Measurements from ENCODE around the gene OGFOD1.

The OGFOD1 gene

GRCh38 chr16:56424791-56425438, 26.4 kb upstream of the OGFOD1 start:
- H3K9ac ChIP-seq: peak overlapping the region; percentile 39
- H3K4me1 ChIP-seq: peaks cover 16% of the 10 kb centered on the region
- H3K4me2 ChIP-seq (ENCODE audit: low read length): peak overlapping the region; percentile 80
- TF ChIP-seq CTCF (IDR thresholded peaks at IDR 0.05): no peak
- no peaks in the 10 kb centered on the region for H3K9me3 ChIP-seq (ENCODE audit: control insufficient read depth, low read length)
- H3K27ac ChIP-seq: peak overlapping the region; percentile 46
- H3K36me3 ChIP-seq (ENCODE audit: control insufficient read depth, insufficient read depth, low read length): no peaks in the 10 kb centered on the region
- no peaks in the 10 kb centered on the region for H3K27me3 ChIP-seq (ENCODE audit: control insufficient read depth, insufficient read depth, low read length)
- peaks cover 26% of the 10 kb centered on the region for H3K79me2 ChIP-seq
- peak overlapping the region; percentile 66 for H2AFZ ChIP-seq
- H3K4me3 ChIP-seq (ENCODE audit: low read depth, low read length): peak overlapping the region; percentile 67

DNA sequence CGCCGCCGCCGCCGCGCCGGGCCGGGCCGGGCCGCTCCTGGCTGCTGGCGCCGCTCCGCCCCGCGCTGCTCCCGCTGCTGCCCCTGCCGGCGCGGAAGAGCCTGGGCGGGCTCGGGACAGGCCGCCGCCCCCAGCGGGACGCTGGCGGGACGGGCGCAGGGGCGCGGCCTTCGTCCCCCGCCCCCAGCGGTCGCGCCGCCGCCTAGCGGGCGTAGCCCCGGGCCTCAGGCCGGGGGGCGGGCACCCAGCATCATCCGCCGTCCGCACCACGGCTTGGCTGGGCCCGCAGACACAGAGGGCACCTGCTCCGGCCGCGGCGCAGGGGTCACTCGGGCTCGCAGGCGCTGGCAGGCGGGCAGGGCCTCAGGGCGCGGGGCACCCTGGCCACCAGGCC, 25.9 kb upstream of the OGFOD1 start, which contains the start of gene AMFR:
Gene AMFR, minus strand, starts transcription at position 107 of the 394 bp plus-strand sequence. CDS start 218 bp downstream, outside the sequence.
- H3K9ac ChIP-seq: peak within 1 kb of the TSS; percentile 39
- no peaks in the 10 kb centered on the region for H3K36me3 ChIP-seq (ENCODE audit: control insufficient read depth, insufficient read depth, low read length)
- no peaks in the 10 kb centered on the region for H3K9me3 ChIP-seq (ENCODE audit: control insufficient read depth, low read length)
- H3K27ac ChIP-seq: peak within 1 kb of the TSS; percentile 46
- peak within 1 kb of the TSS; percentile 80 for H3K4me2 ChIP-seq (ENCODE audit: low read length)
- H2AFZ ChIP-seq: peak within 1 kb of the TSS; percentile 78
- peaks cover 22% of the 10 kb centered on the region for H3K79me2 ChIP-seq
- H3K4me3 ChIP-seq (ENCODE audit: low read depth, low read length): peak within 1 kb of the TSS; percentile 67
- H3K27me3 ChIP-seq (ENCODE audit: control insufficient read depth, insufficient read depth, low read length): no peaks in the 10 kb centered on the region
- H3K4me1 ChIP-seq: peaks cover 12% of the 10 kb centered on the region
- peak; percentile 21 for TF ChIP-seq CTCF (IDR thresholded peaks at IDR 0.05)

DNA sequence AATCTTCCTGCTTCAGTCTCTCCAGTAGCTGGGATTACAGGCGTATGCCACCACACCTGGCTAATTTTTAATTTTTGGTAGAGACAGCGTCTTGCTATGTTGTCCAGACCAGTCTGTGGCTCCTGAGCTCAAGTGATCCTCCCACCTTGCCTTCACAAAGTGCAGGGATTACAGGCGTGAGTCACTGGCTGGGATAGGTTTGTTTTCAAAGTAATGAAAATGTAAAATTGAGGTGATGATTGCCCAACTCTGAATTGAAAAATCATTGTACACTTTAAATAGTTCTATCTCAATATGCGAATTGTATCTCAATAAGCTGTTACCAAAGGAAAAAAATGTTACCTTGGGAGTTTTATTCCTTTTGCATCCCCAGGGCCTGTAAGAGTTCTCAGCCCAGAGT, 24.8 kb upstream of the OGFOD1 start:
- no peaks in the 10 kb centered on the region for H3K9me3 ChIP-seq (ENCODE audit: control insufficient read depth, low read length)
- H3K79me2 ChIP-seq: peaks cover 13% of the 10 kb centered on the region
- H3K27ac ChIP-seq: no peak overlapping the region
- no peak overlapping the region for H2AFZ ChIP-seq
- H3K4me1 ChIP-seq: peaks cover 9% of the 10 kb centered on the region
- no peak for TF ChIP-seq CTCF (IDR thresholded peaks at IDR 0.05)
- H3K4me2 ChIP-seq (ENCODE audit: low read length): no peak overlapping the region
- no peaks in the 10 kb centered on the region for H3K27me3 ChIP-seq (ENCODE audit: control insufficient read depth, insufficient read depth, low read length)
- H3K4me3 ChIP-seq (ENCODE audit: low read depth, low read length): no peak overlapping the region
- no peak overlapping the region for H3K9ac ChIP-seq
- no peaks in the 10 kb centered on the region for H3K36me3 ChIP-seq (ENCODE audit: control insufficient read depth, insufficient read depth, low read length)

- Histone ChIP-seq H3K27ac (no peak overlapping the region), H3K36me3 (ENCODE audit: control insufficient read depth, insufficient read depth, low read length) (no peaks in the 10 kb centered on the region), H3K9me3 (ENCODE audit: control insufficient read depth, low read length) (no peaks in the 10 kb centered on the region), H3K4me1 (peaks cover under 1% of the 10 kb centered on the region), H3K4me3 (ENCODE audit: low read depth, low read length) (no peak overlapping the region), H3K79me2 (peaks cover 2% of the 10 kb centered on the region), H2AFZ (no peak overlapping the region), H3K9ac (no peak overlapping the region), H3K4me2 (ENCODE audit: low read length) (no peak overlapping the region), H3K27me3 (ENCODE audit: control insufficient read depth, insufficient read depth, low read length) (no peaks in the 10 kb centered on the region)
- TF ChIP-seq CTCF (IDR thresholded peaks at IDR 0.05): no peak
These were observed 23.3 kb upstream of the OGFOD1 start for GRCh38 chr16:56428091-56428490.

GRCh38 chr16:56436258-56436657, 15.1 kb upstream of the OGFOD1 start:
- Histone ChIP-seq H3K79me2 (peaks cover 2% of the 10 kb centered on the region), H2AFZ (no peak overlapping the region), H3K4me1 (no peaks in the 10 kb centered on the region), H3K9me3 (ENCODE audit: control insufficient read depth, low read length) (no peaks in the 10 kb centered on the region), H3K27me3 (ENCODE audit: control insufficient read depth, insufficient read depth, low read length) (no peaks in the 10 kb centered on the region), H3K4me2 (ENCODE audit: low read length) (no peak overlapping the region), H3K36me3 (ENCODE audit: control insufficient read depth, insufficient read depth, low read length) (no peaks in the 10 kb centered on the region), H3K27ac (no peak overlapping the region), H3K4me3 (ENCODE audit: low read depth, low read length) (no peak overlapping the region), H3K9ac (no peak overlapping the region)
- no peak for TF ChIP-seq CTCF (IDR thresholded peaks at IDR 0.05)

All from parathyroid adenoma (tissue), 2 donors.